Sciatic nerve (tissue), 2 donors: Measurements from ENCODE around the gene ENO3. TPM values are rescaled to one million over a fixed set of nuclear protein-coding genes. Genes with fewer than 3 reads are reported as not detected.
"Not testable (repeated sequence)": the region's sequence is repeated elsewhere in the genome, so short reads cannot be mapped to it uniquely, and the experiment has no call there.

Experiments
- ATAC-seq: fragments of 200-7000 bp; cut with Tn5 transposase; one replicate; pipeline ENCODE4 v1.9.1; 2020; ENCODE audit warnings: mild to moderate bottlenecking, moderate library complexity
- DNase-seq: peaks from one replicate; pipeline ENCODE4 v3.0.0-alpha.2; 2020; ENCODE audit warnings: low spot score
- intact Hi-C: fragments of 100-400 bp; cut with DNase I; formaldehyde crosslinking; loops from one replicate; pipeline ENCODE4 v1.14.2; 2022
- total RNA-seq: library from RNA; stranded (reverse); fragmentation: NEBNext Ultra II Directional; extraction: Animal tissue kit (Norgen Biotek cat#: 25700); gene quantifications from one replicate; pipeline ENCODE4 v1.2.1, GENCODE V29; 2021
- donor health status: DM: no; HTN: no; CAD: no.
- donor health status: DM: no; HTN: no; CAD: no.

The ENO3 gene
- total RNA-seq, result 5.1 TPM

DNA sequence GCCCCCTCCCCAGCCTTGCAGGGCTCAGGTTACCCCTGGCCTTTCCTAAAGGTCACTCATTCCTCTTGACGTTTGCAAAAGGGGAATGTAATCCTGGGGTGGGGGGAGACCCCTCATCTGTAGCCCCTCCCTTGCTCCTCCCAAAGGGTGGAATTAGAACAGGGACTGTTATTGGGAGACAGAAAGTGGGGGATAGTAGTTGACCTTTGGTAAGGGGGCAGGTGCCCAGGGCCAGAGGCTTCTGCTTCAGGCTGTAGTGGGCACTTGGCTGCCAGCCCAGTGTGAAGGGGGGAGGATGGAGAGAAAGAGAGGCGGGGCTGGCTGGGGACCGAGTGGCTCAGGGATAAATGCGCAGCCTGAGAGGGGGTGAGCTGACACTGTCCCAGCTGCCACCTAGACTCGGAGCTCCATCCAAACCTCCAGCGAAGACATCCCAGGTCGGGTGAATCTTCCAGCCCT, at the start of gene ENO3:
ENO3 (plus strand) TSS at position 374 of the 459 bp plus-strand sequence. CDS start 711 bp downstream, outside the sequence.
- ATAC-seq (no peak), DNase-seq (no peak)
- intact Hi-C loops, result no loop called here

DNA sequence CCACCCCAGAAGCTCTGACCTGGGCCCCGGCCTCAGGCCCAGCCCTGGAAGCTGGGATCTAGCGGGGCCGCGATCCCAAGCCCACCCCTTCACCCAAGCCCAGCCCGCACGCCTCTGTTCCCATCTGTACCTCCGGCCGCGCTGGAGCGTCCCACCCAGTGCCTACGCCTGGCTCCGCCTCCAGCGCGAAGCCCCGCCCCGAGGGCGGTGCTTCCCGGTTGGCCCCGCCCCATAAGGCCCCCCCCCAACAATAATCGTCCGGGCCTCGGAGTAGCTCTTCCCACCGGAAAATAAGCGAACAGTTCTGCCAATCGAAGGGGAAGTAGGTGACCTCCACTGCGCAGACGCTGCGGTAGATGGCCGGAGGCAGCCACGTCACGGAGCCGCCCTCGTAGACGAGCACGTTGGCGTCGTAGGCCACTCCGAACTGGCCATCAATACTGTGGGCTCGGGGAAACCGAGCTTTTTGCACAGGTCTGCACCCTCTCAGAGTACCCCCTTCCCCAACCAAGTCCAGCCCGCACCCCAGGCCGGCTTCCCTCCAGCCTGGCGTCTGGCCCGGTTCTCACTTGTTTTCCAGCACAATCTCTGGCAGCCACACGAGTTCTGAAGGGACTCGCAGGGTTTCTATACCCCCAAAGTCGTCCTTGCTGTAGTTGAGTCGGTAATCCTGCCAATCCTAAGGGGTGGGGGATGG, 49.1 kb upstream of the ENO3 start:
- peak; percentile 87 for ATAC-seq
- peak; percentile 79 for DNase-seq
- intact Hi-C loops, result no loop called here

DNA sequence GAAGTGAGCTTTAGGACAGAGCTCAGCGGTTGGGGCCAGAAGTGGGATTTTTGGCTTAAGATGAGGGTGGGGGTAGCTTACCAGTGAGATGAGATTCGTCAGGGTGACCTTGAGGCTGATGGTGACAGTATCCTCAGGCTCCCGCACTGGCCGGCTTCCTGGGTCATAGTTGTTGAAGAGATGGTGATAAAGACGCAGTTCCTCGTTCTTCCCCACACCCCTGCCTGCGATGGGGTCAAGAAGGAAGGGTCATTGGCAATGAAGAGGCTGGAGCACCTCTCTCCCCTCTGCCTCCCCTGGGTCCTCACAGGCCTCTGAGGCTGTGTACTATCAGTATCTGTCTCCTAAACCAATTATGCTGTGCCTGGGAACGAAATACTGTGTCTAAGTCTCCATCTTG, 48.4 kb upstream of the ENO3 start:
- intact Hi-C loops, result no loop called here
- no peak for DNase-seq

DNA sequence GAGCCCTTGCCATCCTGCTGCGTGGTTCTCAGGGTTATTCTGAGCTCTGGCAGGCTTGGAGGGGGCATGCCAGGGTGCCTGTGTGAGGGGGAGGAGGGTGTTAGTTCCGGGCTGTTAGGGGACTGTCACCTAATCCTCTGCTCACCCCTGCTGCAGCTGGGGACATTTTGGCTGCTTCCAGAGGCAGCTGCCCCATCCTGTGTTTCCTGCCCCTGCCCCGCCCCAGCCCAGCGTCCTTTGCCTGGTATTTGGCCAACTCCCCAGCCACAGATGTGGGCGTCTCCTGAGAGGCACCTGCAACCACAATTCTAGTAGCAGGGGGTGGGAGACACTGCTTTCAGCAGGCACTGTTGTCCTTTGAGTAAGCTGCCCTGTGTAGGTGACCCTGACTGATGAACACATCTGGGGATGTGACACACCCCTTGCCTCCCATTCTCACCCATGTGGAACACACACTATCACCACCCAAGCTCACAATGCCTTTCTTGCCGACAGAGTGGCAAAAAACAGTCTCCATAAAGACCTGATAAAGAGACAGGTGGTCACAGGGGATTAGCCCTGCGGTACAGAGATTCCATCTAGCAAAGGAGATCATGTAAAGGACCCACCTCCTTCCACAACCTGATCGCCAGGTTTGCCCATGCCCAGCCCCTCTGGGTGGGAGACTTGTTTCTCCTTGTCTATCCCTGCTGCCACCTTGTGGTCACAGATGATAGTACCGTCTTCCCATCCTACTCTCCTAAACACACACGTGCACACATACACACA, 47.7 kb upstream of the ENO3 start, which contains the start of gene CHRNE:
CHRNE (minus strand) TSS at position 48 of the 768 bp plus-strand sequence; CDS start at position 13, 35 bp downstream.
- DNase-seq (peak; percentile 87), ATAC-seq (no peak)
- intact Hi-C loops, result no loop called here

More for the DNA sequence above, 48.4 kb upstream of the ENO3 start:
- no peak for ATAC-seq

DNA sequence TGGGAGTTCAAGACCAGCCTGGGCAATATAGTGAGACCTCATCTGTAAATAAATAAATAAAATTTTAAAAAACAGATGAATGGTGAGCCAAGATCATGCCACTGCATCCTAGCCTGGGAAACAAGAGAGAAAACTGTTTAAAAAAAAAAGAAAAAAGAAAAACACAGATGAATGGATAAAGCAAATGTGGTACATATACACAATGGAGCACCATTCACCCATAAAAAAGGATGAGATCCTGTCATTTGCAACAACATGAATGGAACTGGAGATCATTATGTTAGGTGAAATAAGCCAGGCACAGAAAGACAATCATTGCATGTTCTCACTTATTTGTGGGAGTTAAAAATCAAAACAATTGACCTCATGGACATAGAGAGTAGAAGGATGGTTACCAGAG, 44.3 kb upstream of the ENO3 start:
- intact Hi-C loops, ATAC-seq, DNase-seq: not testable (repeated sequence)

DNA sequence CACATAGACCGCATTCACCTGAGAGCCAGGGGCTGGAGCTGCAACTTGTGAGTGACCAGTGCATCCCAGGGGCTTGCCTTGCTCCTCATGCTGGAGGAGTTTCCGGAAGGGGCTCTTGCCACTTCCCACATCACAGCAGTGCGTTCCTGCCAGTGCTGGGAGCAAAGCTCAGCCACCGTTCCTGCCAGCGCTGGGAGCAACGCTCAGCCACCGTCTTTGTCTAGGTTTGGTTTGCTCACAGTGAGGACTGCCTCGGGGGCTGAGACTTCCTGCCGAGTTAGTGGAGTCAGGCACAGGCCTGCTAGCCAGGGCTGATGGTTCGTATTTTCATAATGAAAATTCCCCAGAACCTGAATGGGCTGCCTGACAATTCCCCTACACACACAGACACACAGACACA, 42.6 kb upstream of the ENO3 start:
- DNase-seq (no peak), ATAC-seq (peak; percentile 44)
- intact Hi-C loops, result no loop called here

DNA sequence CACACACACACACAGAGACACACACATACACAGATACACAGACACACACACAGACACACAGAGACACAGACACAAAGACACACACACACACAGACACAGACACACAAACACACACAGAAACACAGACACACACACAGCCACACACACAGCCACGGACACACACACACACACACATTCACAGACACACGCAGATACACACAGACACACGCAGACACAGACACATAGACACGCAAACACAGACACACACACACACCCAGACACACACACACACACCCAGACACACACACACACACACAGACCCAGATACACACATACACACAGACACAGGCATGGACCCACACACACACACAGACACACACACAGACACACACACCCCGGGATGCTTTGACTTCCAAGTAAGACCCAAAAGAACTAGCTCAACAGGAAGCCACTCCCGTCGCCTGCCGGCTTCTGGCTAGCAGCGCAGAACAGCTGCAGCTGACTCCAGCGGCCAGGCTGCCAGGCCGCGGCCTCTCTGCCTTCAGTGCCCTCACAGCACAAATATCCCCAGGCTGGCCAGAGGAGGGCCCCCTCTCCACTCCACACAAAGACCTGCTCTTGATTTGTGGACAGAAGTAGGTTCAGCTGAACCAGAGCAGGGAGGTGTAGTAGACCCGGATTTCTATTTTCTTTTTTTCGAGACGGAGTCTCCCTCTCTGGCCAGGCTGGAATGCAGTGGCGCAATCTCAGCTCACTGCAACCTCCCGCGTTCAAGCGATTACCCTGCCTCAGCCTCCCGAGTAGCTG, 42.0 kb upstream of the ENO3 start:
- DNase-seq, result peak; percentile 92
- ATAC-seq, result peak; percentile 97
- intact Hi-C loops, result no loop called here

DNA sequence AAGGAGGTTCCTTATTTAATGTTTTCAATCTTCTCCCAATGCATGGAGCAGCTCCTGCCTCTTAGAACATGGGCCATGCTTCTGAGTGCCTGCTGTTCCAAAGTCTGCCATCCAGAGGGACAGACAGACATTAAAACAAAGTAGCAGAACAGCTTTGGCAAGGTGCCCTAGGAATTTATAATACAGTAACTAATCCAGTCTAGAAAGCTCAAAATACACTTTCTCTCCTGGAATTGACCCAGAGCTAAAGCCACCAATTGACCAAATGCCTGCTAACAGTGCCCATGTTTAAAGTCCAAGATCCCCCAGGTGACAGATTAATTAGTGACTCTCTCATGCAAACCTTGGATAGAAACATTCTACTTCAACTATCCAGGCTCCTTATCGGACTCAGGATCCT, 36.9 kb upstream of the ENO3 start:
- ATAC-seq (no peak), DNase-seq (no peak)
- intact Hi-C loops, result loop anchor here (10.0 kb wide), 1 partner anchor 151 kb away; no protein-coding TSS in a partner anchor

DNA sequence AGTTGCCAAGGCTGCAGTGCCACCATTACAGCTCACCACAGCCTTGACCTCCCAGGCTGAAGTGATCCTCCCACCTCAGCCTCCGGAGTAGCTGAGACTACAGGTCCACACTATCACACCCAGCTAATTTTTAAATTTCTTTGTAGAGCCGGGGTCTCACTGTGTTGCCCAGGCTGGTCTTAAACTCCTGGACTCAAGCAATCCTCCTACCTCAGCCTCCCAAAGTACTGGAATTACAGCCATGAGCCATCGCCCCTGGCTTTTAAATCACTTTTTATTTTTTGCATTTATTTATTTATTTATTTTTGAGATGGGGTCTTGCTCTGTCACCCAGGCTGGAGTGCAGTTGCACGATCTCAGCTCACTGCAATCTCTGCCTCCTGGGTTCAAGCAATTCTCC, 36.4 kb upstream of the ENO3 start:
- not testable (repeated sequence) for ATAC-seq, DNase-seq
- intact Hi-C loops, result loop anchor here (10.0 kb wide), 1 partner anchor 150 kb away; no protein-coding TSS in a partner anchor

DNA sequence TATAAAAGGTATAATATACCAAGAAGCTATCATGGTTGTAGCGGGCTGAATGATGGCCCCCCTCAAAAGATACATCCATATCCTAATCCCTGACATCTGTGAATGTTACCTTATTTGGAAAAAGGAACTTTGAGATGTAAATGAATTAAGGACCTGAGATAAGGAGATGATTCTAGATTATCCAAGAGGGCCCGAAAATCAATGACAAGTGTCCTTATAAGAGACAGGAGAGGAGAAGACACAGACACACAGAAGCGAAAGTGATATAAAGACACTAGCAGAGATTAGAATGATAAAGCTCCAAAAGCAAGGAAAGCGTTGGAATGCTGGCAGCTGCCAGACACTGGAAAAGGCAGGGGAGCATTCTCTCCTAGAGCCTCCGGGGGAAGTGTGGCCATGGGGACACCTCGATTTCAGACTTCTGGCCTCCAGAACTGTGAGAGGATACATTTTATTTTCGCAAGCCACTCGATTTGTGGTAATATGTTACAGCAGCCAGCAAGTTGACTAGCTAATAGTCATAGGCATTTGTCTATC, 31.3 kb upstream of the ENO3 start:
- DNase-seq, result no peak
- intact Hi-C loops, result loop anchor here (10.0 kb wide), 1 partner anchor 145 kb away; no protein-coding TSS in a partner anchor
- ATAC-seq, result no peak

DNA sequence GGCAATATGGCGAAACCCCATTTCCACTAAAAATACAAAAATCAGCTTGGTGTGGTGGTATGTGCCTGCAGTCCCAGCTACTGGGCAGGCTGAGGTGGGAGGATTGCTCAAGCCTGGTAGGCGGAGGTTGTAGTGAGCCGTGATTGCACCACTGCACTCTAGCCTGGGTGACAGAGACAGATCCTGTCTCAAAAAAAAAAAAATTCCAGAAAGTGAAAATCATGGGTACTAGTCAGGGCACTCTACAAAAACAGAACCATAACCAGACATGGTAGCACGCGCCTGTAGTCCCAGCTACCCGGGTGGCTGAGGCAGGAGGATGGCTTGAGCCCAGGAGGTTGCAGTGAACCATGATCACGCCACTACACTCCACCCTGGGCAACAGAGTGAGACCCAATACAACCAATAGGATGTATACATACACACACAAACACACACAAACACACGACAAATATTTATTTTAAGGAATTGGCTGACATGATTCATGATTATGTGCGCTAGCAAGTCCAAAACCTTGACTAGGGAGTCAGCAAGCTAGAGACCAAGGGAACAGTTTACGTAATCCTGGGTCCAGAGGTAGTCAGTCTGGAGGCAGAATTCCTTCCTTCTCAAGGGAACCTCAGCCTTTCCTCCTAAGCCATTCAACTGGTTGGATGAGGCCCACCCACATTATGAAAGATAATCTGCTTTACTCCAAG, 30.4 kb upstream of the ENO3 start:
- DNase-seq (no peak), ATAC-seq (no peak)
- intact Hi-C loops, result no loop called here

DNA sequence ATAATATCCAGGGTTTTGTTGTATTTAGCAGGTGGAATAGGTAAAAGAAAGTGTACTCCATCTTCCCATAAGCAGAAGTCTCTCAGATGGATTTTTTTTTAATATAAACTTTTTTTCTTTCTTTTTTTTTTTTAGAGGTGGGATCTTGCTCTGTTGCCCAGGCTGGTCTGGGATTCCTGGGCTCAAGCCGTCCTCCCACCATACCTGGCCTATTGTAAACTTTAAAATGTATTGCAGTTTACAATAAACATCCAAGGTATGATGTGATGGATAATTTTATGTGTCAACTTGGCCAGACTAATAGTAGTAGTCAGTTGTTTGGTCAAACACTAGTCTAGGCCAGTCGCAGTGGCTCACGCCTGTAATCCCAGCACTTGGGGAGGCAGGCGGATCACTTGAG, 29.6 kb upstream of the ENO3 start:
- no peak for DNase-seq
- intact Hi-C loops, result no loop called here

DNA sequence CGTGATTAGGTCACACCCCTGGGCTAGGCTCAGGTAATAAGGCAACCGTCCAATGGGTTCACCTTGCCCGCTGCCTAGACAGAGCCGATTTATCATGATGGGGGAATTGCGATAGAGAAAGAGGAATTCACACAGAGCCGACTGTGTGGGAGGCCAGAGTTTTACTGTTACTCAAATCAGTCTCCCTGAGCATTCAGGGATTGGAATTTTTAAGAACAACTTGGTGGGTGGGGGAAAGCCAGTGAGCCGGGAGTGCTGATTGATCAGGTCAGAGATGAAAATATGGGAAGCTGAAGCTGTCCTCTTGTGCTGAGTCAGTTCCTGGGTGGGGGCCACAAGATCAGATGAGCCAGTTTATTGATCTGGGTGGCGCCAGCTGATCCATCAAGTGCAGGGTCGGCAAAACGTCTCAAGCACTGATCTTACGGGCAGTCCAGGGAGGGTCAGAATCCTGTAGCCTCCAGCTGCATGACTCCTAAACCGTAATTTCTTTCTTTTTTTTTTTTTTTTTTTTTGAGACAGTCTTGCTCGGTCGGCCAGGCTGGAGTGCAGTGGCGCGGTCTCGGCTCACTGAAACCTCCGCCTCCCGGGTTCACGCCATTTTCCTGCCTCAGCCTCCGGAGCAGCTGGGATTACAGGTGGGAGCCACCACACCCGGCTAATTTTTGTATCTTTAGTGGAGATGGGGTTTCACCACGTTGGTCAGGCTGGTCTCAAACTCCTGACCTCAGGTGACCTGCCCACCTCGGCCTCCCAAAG, 24.2 kb upstream of the ENO3 start:
- intact Hi-C loops, ATAC-seq, DNase-seq: not testable (repeated sequence)

More for the DNA sequence above, 29.6 kb upstream of the ENO3 start:
- ATAC-seq, result no peak

DNA sequence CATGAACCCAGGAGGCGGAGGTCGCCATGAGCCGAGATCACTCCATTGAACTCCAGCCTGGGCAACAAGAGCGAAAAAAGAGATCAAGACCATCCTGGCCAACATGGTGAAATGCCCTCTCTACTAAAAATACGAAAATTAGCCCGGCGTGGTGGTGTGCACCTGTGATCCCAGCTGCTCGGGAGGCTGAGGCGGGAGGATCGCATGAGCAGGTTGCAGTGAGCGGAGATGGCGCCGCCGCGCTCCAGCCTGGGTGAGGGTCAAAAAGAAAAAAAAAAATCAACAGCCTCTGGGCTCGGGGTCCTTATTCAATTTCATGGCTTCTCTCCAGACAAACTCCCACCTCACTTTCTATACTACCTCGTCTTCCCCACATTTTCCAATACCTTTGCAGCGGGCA, 22.0 kb upstream of the ENO3 start:
- no peak for ATAC-seq
- no peak for DNase-seq
- intact Hi-C loops, result no loop called here

DNA sequence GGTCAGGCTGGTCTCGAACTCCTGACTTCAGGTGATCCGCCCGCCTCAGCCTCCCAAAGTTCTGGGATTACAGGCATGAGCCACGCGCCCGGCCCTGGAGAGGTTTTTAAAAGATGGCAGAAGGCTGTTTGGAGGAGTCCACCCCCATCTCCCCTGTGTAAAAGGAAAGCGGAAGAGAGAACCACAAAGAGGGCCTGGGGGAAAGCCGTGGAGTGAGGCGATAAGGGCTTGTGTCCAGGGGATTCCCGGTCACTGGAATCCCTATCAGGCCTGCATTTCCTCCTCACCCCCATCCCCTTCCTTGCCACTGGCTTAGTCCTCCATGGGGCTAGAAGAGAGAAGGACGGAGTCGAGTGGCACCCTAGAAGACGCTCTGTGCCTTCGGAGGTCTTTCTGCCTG, 19.0 kb upstream of the ENO3 start, which contains the start of gene GP1BA:
GP1BA (plus strand) TSS at position 315 of the 400 bp plus-strand sequence. CDS start 328 bp downstream, outside the sequence.
- ATAC-seq (no peak), DNase-seq (no peak)
- intact Hi-C loops, result no loop called here

DNA sequence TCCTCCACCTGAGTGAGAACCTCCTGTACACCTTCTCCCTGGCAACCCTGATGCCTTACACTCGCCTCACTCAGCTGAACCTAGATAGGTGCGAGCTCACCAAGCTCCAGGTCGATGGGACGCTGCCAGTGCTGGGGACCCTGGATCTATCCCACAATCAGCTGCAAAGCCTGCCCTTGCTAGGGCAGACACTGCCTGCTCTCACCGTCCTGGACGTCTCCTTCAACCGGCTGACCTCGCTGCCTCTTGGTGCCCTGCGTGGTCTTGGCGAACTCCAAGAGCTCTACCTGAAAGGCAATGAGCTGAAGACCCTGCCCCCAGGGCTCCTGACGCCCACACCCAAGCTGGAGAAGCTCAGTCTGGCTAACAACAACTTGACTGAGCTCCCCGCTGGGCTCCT, 18.2 kb upstream of the ENO3 start:
- ATAC-seq, result no peak
- DNase-seq, result no peak
- intact Hi-C loops, result no loop called here

DNA sequence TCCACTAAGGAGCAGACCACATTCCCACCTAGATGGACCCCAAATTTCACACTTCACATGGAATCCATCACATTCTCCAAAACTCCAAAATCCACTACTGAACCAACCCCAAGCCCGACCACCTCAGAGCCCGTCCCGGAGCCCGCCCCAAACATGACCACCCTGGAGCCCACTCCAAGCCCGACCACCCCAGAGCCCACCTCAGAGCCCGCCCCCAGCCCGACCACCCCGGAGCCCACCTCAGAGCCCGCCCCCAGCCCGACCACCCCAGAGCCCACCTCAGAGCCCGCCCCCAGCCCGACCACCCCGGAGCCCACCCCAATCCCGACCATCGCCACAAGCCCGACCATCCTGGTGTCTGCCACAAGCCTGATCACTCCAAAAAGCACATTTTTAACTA, 17.3 kb upstream of the ENO3 start:
- DNase-seq, result no peak
- ATAC-seq, result no peak
- intact Hi-C loops, result no loop called here
